Adrenal gland (tissue), 5 donors: Measurements from ENCODE around the gene UGCG.

ENCODE experiments used
- CTCF ChIP-seq, 6 experiments: fragments of 450-650 bp in 4 of 6; fragments of 200-600 bp in 2 of 6; sonication (generic) in 1 of 6; IDR thresholded peaks; 1 replicate in 5 of 6; 2 replicates in 1 of 6; pipeline versions ENCODE4 v1.5.1 to v1.8.0; 2016 to 2021; ENCODE audit warnings: antibody characterized with exemption in 6 of 6, mild to moderate bottlenecking in 2 of 6, moderate library complexity in 1 of 6
- POLR2A ChIP-seq, 2 donors: fragments of 450-650 bp; IDR thresholded peaks; one replicate each; pipeline ENCODE4 v1.6.1; 2017; ENCODE audit warnings: antibody characterized with exemption in 2 of 2, mild to moderate bottlenecking in 2 of 2, moderate library complexity in 1 of 2
- donor health status: DM: no; HTN: no; CAD: no.

GRCh38 chr9:111916234-111916645 lies 19.6 kb downstream of the UGCG start:
- TF ChIP-seq CTCF (IDR thresholded peaks at IDR 0.05) (no peak), POLR2A (IDR thresholded peaks at IDR 0.05) (no peak)
